GM12891 (cell line): ENCODE measurements around the gene PREX1.

Experiments used
- POLR2A ChIP-seq: IDR thresholded peaks from 2 replicates; pipeline ENCODE4 v1.6.1; 2011; ENCODE audit warnings: low read depth, low read length, control low read depth
- POLR2AphosphoS5 ChIP-seq: IDR thresholded peaks from 2 replicates; pipeline ENCODE4 v1.6.1; 2011; ENCODE audit warnings: low read depth, low read length, control low read depth

- TF ChIP-seq POLR2A (no peak), POLR2AphosphoS5 (no peak)
Measured at GRCh38 chr20:48784273-48784641, 43.5 kb downstream of the PREX1 start.
